ENCODE measurements around the gene TRIP13.

Gene TRIP13

GRCh38 chr5:965604-966344, 73.1 kb downstream of the TRIP13 start:
- Histone ChIP-seq H3K27me3 (replicated peaks; ENCODE audit: control insufficient read depth, insufficient read depth, low read length) (no peaks in the 10 kb centered on the region; the same call in 1 of the 2 replicates), H3K4me3 (replicated peaks; ENCODE audit: low read depth, low read length) (no peak overlapping the region), H3K36me3 (ENCODE audit: control insufficient read depth, insufficient read depth, low read length) (no peaks in the 10 kb centered on the region)
- DNase-seq (ENCODE audit: extremely low read depth, insufficient read length): no peak
- TF ChIP-seq CTCF (IDR thresholded peaks at IDR 0.05; ENCODE audit: insufficient read depth, low read length, poor library complexity, severe bottlenecking): no peak

- TF ChIP-seq CTCF (IDR thresholded peaks at IDR 0.05; ENCODE audit: insufficient read depth, low read length, poor library complexity, severe bottlenecking): no peak
- no peak for DNase-seq (ENCODE audit: extremely low read depth, insufficient read length)
- Histone ChIP-seq H3K4me3 (replicated peaks; ENCODE audit: low read depth, low read length) (no peak overlapping the region), H3K36me3 (ENCODE audit: control insufficient read depth, insufficient read depth, low read length) (no peaks in the 10 kb centered on the region), H3K27me3 (replicated peaks; ENCODE audit: control insufficient read depth, insufficient read depth, low read length) (no peaks in the 10 kb centered on the region; the same call in 1 of the 2 replicates)
These were observed 73.6 kb downstream of the TRIP13 start for GRCh38 chr5:966345-966710.

- no peak for TF ChIP-seq CTCF (IDR thresholded peaks at IDR 0.05; ENCODE audit: insufficient read depth, low read length, poor library complexity, severe bottlenecking)
- Histone ChIP-seq H3K27me3 (replicated peaks; ENCODE audit: control insufficient read depth, insufficient read depth, low read length) (no peaks in the 10 kb centered on the region; the same call in 1 of the 2 replicates), H3K36me3 (ENCODE audit: control insufficient read depth, insufficient read depth, low read length) (no peaks in the 10 kb centered on the region), H3K4me3 (replicated peaks; ENCODE audit: low read depth, low read length) (no peak overlapping the region)
- no peak for DNase-seq (ENCODE audit: extremely low read depth, insufficient read length)
These were observed 74.3 kb downstream of the TRIP13 start for GRCh38 chr5:966941-967340.

Data from GM06990 (cell line).